Stomach (tissue), 9 donors: Measurements from ENCODE around the gene ZCRB1. TPM values are rescaled to one million over a fixed set of nuclear protein-coding genes. Genes with fewer than 3 reads are reported as not detected.

Source experiments
- DNase-seq, 2 donors: peaks; one replicate each; pipeline versions ENCODE4 v3.0.0 to v3.0.0-alpha.2; 2013 to 2019
- H3K27ac ChIP-seq, 5 donors: fragments of 200-600 bp in 4 of 5; sonication (generic) in 4 of 5; one replicate each; pipeline ENCODE4 v1.5.1; 2013 to 2019; ENCODE audit warnings: mild to moderate bottlenecking in 1 of 5, moderate library complexity in 1 of 5
- H3K27me3 ChIP-seq, 3 donors: fragments of 200-600 bp; sonication (generic); one replicate each; pipeline ENCODE4 v1.5.1; 2017 to 2019; ENCODE audit warnings: mixed run types in 1 of 3
- H3K36me3 ChIP-seq, 4 donors: fragments of 200-600 bp; sonication (generic); 1 replicate in 3 of 4; 2 replicates in 1 of 4; pipeline ENCODE4 v1.5.1; 2016 to 2019
- H3K4me1 ChIP-seq, 4 donors: fragments of 200-600 bp; sonication (generic); one replicate each; pipeline ENCODE4 v1.5.1; 2016 to 2019
- H3K4me3 ChIP-seq, 4 donors: fragments of 200-600 bp; sonication (generic) in 3 of 4; one replicate each; pipeline ENCODE4 v1.5.1; 2016 to 2019; ENCODE audit warnings: mild to moderate bottlenecking in 1 of 4
- H3K9me3 ChIP-seq, 4 donors: fragments of 200-600 bp; sonication (generic); one replicate each; pipeline ENCODE4 v1.5.1; 2016 to 2019
- EP300 ChIP-seq: sonication (generic); formaldehyde crosslinking; IDR thresholded peaks from one replicate; pipeline ENCODE4 v1.6.1; 2017; ENCODE audit warnings: antibody characterized with exemption
- POLR2A ChIP-seq, 4 donors: fragments of 450-650 bp; IDR thresholded peaks; one replicate each; pipeline ENCODE4 v1.6.1; 2016; ENCODE audit warnings: antibody characterized with exemption in 4 of 4, control low read depth in 2 of 4, mild to moderate bottlenecking in 1 of 4, moderate library complexity in 1 of 4
- POLR2AphosphoS5 ChIP-seq, 3 donors: sonication (generic); formaldehyde crosslinking; IDR thresholded peaks; one replicate each; pipeline ENCODE4 v1.6.1; 2016; ENCODE audit warnings: antibody characterized with exemption in 3 of 3
- WGBS, 5 donors: extraction: QIAGEN DNeasy Blood & Tissue Kit in 3 of 5; methylation state at CpG; one replicate each; pipeline versions ENCODE4 v1.1.5 to v1.1.7; 2013 to 2018; 5-methylcytosine and 5-hydroxymethylcytosine counted together
- intact Hi-C: fragments of 100-400 bp; cut with DNase I; formaldehyde crosslinking; loops from one replicate; pipeline ENCODE4 v1.15.1; 2023; ENCODE audit warnings: low total_unique reads
- polyA plus RNA-seq, 3 donors: library from polyadenylated mRNA; stranded (reverse); fragments of 200-250 nt; gene quantifications; one replicate each; pipeline ENCODE4 v1.2.3, GENCODE V29; 2013
- total RNA-seq, 5 donors: library from RNA; depleted of rRNA; stranded (reverse); fragments of >200 nt; gene quantifications; one replicate each; pipeline versions ENCODE4 v1.1.0 to v1.2.3, GENCODE V29; 2014 to 2016
- TF ChIP-seq, protein P1 (sequence below), 7 experiments: fragments of 450-650 bp in 4 of 7; fragments of 200-600 bp in 3 of 7; sonication (generic) in 3 of 7; IDR thresholded peaks; one replicate each; pipeline ENCODE4 v1.5.1; 2016 to 2019; ENCODE audit warnings: antibody characterized with exemption in 7 of 7, control low read depth in 2 of 7, mild to moderate bottlenecking in 1 of 7
- donor health status: healthy with polysubstance abuse.
- donor health status: Bipolar disorder and iron deficiency.
- donor health status: healthy.

ZCRB1 gene
- total and polyA plus RNA-seq, 8 donors, result 0.58 to 97.5 (median 34.2) TPM

DNA sequence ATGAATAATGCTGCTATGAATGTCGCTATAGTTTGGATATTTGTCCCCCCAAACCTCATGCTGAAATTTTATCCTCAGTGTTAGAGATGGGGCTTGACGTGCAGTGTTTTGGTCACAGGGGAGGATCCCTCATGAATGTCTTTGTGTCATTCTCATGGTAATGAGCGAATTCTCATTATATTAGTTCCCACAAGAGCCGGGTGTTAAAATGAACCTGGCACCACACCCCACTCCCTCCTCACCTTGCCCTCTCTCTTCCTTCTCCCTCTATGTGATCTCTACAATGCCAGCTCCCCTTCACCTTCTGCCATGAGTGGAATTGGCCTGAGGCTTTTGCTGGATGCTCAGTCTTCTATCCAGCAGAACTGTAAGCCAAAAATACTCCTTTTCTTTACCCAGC, 50.4 kb downstream of the ZCRB1 start:
- Histone ChIP-seq H3K27me3 (no peaks in the 10 kb centered on the region), H3K4me1 (no peaks in the 10 kb centered on the region), H3K4me3 (no peak overlapping the region), H3K36me3 (no peaks in the 10 kb centered on the region), H3K9me3 (peaks cover 0 to 6% (median 0%) of the 10 kb centered on the region in 4 donors), H3K27ac (no peak overlapping the region)
- intact Hi-C loops, result no loop called here
- DNase-seq, result no peak
- 88 to 97% (median 93%) methylated on average over 4 of the region's 4 CpGs for WGBS, 5 donors
- TF ChIP-seq POLR2A (IDR thresholded peaks at IDR 0.05), result no peak
- TF ChIP-seq EP300, result no peak
- TF ChIP-seq, protein P1, sequence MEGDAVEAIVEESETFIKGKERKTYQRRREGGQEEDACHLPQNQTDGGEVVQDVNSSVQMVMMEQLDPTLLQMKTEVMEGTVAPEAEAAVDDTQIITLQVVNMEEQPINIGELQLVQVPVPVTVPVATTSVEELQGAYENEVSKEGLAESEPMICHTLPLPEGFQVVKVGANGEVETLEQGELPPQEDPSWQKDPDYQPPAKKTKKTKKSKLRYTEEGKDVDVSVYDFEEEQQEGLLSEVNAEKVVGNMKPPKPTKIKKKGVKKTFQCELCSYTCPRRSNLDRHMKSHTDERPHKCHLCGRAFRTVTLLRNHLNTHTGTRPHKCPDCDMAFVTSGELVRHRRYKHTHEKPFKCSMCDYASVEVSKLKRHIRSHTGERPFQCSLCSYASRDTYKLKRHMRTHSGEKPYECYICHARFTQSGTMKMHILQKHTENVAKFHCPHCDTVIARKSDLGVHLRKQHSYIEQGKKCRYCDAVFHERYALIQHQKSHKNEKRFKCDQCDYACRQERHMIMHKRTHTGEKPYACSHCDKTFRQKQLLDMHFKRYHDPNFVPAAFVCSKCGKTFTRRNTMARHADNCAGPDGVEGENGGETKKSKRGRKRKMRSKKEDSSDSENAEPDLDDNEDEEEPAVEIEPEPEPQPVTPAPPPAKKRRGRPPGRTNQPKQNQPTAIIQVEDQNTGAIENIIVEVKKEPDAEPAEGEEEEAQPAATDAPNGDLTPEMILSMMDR (IDR thresholded peaks at IDR 0.05), result no peak
- TF ChIP-seq POLR2AphosphoS5 (IDR thresholded peaks at IDR 0.05), result no peak

DNA sequence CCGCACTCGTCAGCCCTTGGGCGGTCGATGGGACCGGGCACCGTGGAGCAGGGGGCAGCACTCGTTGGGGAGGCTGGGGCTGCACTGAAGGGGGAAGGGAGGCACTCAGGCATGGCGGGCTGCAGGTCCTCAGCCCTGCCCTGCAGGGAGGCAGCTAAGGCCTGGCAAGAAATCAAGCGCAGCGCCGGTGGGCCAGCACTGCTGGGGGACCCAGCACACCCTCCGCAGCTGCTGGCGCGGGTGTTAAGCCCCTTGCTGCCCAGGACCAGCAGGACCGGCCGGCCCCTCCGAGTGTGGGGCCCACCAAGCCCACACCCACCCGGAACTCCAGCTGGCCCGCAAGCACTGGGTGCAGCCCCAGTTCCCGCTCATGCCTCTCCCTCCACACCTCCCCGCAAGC, 52.2 kb downstream of the ZCRB1 start:
- intact Hi-C loops, result no loop called here
- Histone ChIP-seq H3K9me3 (peaks cover 0 to 6% (median 0%) of the 10 kb centered on the region in 4 donors), H3K36me3 (no peaks in the 10 kb centered on the region), H3K27me3 (no peaks in the 10 kb centered on the region), H3K4me3 (no peak overlapping the region), H3K27ac (no peak overlapping the region), H3K4me1 (no peaks in the 10 kb centered on the region)
- TF ChIP-seq EP300 (no peak), POLR2A (IDR thresholded peaks at IDR 0.05) (no peak), POLR2AphosphoS5 (IDR thresholded peaks at IDR 0.05) (no peak)
- TF ChIP-seq, protein P1 (IDR thresholded peaks at IDR 0.05), result no peak
- DNase-seq, result no peak
- 96 to 98% (median 96%) methylated on average over 5 to 21 of the region's 21 CpGs for WGBS, 5 donors

DNA sequence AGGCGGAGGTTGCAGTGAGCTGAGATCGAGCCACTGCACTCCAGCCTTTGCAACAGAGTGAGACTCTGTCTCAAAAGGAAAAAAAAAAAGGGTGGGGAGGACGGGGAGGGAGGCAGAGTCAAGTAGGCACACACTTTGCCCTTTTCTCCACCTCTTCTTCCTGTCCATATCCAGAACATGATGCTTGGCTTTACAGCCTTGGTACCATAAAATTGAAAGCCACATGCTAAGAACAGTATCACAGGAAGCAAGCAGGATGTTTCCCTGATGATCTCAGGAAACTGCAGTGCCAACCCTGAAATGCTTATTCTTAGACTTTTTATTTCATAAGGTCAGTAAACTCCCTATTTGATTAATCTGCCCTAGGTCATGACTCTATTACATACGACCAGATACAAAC, 55.3 kb downstream of the ZCRB1 start:
- Histone ChIP-seq H3K27ac (no peak overlapping the region), H3K4me1 (no peaks in the 10 kb centered on the region), H3K36me3 (no peaks in the 10 kb centered on the region), H3K9me3 (peaks cover 0 to 6% (median 0%) of the 10 kb centered on the region in 4 donors), H3K4me3 (no peak overlapping the region), H3K27me3 (no peaks in the 10 kb centered on the region)
- 56 to 77% (median 69%) methylated on average over 4 of the region's 4 CpGs for WGBS, 5 donors
- intact Hi-C loops, result no loop called here
- no peak for DNase-seq
- TF ChIP-seq POLR2A (IDR thresholded peaks at IDR 0.05) (no peak), POLR2AphosphoS5 (IDR thresholded peaks at IDR 0.05) (no peak)

DNA sequence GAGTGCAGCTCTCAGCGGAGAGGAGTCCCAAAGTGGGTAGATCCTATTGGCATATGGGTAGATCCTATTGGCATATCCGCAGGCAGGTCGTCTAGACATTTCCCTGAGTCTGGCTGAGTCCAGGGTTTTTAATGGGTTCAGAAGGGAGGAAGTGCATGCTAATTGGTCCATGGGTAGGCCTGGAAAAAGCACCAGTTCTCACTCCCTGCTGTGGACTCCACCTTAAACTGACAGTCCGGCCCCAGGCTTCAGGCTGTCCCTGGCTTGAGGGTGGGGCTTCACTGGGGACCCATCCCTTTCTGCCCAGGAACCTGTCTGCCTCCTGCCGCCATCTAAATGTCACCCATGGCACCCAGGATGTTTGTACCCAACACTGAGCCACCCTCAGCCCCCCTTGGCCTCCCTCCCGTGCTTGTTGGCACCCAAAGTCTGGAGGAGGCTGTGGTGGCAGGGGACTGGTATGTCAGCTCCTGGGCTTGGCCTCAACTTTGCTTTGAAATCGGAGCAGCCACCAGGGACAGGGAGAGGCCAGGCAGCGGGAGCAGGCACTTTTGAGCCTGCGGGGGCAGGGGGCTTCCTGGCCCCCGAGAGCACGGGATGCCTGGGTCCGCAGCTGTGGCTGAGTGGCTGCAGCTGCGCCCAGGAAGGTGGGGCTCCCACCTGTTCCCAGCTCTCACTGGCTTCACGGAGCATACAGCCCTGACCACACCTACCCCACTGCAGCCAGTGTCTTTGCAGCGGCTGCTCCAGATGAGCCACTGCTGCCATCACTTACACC, 58.3 kb downstream of the ZCRB1 start:
- Histone ChIP-seq H3K9me3 (no peaks in the 10 kb centered on the region), H3K4me3 (no peak overlapping the region), H3K27me3 (no peaks in the 10 kb centered on the region), H3K4me1 (no peaks in the 10 kb centered on the region), H3K36me3 (no peaks in the 10 kb centered on the region), H3K27ac (no peak overlapping the region)
- no peak for DNase-seq
- TF ChIP-seq, protein P1 (IDR thresholded peaks at IDR 0.05), result no peak
- no peak for TF ChIP-seq POLR2A (IDR thresholded peaks at IDR 0.05)
- no peak for TF ChIP-seq EP300
- no peak for TF ChIP-seq POLR2AphosphoS5 (IDR thresholded peaks at IDR 0.05)
- intact Hi-C loops, result no loop called here
- WGBS, 5 donors, result 83 to 92% (median 90%) methylated on average over 13 to 15 of the region's 15 CpGs

DNA sequence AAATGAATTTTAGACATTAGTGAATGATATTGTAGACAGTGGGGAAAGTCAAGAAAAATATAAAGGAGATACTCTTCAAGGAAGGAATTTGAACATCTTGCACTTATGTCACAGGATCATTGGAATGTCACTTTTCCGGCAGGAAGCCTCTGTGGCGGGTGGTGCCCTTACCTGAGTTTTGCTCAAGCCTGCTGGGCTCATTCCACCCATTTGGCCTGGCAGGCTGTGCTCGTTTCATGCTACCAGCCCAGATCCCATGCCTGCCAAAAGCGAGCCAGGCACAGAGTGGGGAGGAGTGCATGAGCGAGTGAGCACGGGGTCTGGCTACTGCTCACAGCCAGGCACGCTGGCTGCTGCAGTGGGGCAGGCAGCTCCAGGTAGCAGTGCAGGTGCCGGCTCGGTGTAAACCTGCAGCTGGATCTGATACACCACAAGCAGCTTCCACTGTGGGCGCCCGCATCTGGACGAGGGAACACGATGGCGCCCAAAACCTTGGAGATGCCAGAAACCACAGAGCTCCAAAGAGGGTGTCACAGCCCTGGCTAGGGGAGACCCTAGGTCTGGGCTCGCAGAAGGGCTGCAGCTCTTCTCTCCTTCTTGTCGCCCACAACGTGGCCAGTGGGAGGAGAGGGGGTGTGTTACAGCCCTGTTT, 59.2 kb downstream of the ZCRB1 start:
- Histone ChIP-seq H3K36me3 (no peaks in the 10 kb centered on the region), H3K9me3 (no peaks in the 10 kb centered on the region), H3K27ac (no peak overlapping the region), H3K27me3 (no peaks in the 10 kb centered on the region), H3K4me3 (no peak overlapping the region), H3K4me1 (no peaks in the 10 kb centered on the region)
- WGBS, 5 donors, result 86 to 97% (median 95%) methylated on average over 13 to 17 of the region's 17 CpGs
- intact Hi-C loops, result no loop called here
- DNase-seq, result no peak
- TF ChIP-seq EP300 (no peak), POLR2AphosphoS5 (IDR thresholded peaks at IDR 0.05) (no peak), POLR2A (IDR thresholded peaks at IDR 0.05) (no peak)
- TF ChIP-seq, protein P1 (IDR thresholded peaks at IDR 0.05), result no peak
